DMS114 treated with DMSO at 0.1 percent for 48 hours (cell line): Measurements from ENCODE around the gene ATP6V0D1.

Experiments
- DNase-seq: peaks from one replicate; lab custom pipeline; 2025; ENCODE audit not compliant: unreplicated experiment; lab: John Stamatoyannopoulos, UW

The ATP6V0D1 gene

DNA sequence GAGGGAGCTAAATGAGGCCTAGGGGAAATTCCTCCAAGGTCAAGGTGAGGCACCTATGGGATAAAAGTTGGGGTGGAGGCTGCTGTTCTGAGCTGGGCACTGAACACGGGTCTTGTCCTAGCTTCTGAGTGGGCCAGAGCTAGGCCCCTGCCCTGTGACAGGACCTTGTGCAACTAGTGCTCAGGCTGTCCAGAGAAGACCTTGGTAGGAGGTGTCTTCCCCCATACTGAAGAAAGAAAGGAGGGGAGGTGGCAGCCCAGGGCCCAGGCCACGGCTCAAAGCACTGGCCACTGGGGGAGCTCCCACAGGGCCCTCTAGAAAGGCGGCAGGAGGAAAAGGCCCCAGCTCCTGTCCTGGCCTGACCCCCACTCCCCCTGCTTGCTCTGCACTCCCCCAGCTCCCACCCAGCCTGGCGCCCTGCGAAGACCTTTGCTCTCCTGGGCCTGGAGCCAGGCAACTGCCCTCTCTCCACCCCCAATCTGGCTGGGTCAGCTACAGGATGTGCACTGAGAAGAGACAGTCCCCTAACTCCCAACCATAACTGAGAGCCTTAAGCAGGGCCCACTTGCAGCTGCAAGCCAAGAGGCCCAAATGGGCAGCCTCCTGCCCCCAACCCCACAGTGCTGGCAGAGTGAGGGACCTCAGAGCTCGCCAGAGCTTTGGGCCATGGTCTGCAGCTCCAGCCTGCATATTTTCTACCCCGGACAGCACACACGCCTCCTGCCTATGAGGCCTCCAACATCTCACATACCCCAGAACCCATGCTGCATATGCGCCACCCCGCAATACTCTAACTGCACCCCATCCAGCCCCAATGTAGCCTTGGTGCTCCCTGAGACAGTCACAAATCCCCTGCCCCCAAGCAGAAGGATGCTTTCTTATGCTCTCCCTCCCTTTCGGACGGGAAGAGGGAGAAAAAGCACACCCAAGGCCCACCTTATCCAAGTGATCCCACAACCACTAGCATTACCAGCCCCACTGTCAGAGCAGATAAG is 34.7 kb downstream of the ATP6V0D1 start:
- no peak for DNase-seq

DNA sequence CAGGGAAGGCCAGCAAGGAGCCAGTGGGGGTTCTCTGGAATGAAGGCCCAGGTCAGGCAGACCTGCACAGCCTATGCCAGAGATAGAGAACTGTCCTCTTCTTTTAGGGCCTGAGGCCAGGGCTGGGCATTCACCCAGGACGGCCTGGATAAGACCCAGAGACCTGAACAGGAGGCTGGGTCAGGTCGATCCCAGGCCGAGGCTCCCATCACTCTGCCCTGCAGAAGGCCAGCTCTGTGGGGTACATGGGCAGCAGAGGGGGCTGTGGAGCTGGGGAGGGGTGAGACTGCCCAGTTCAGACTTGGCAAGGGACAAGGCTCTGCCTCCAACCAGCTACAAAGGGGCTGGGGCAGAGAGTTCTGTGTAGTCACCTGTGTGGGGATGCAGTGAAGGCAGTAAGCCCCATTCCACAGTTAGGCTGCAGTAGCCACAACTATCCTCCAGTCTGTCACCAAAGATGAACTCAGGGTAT is 35.5 kb downstream of the ATP6V0D1 start:
- no peak for DNase-seq

DNA sequence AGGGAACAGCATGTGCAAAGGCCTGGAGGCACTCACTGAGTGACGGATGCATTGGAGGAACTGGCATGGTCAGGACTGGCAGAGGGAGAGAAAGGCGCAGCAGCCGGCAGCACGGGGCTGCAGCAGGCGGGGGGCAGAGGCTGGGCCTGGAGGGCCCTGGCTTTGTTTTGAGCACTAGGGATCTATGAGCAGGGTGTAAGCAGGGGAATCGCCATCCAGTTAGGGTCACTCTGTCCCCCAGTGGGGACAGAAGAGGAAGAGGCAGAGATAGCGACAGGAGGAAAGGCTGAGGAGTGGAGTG is 35.9 kb downstream of the ATP6V0D1 start:
- DNase-seq = no peak

DNA sequence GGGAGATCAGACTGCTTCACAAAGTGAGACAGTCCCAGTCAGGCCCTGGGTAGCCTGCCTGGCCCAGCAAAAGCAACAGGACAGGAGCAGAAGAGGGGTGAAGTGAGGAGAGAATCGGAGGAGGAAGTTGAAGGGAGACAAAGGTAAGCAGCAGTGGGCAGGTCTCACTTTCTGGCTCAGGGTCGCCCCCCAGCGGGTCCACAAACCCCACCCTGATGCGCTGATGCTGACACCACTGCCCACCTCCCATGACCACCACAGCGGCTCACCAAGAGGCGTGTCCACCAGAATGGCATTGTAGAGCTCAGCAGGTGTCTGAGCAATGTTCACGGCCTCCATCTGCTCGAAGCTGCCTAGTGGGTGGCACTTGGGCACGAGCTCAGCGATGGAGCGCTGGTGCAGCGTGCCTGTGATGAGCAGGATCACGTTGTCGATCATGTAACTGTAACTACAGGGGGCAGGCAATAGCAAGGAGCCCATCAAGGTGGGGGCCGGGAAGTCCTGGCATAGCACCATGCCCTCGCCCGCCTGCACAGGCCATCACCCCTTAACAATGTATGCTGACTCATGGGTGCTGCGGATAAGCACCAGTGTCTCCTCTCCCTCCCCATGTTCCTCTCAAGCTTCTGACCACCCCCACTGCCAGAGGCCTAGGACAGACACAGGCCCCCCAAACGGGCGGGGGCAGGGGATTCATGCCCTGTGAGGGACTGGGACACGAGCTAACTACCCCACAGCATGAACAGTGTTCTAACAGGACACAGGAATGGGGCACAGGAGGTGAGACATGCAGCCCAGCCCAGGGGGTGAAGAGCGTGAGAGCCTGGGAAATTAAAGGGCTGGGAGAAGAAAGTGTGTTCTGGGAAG is 36.5 kb downstream of the ATP6V0D1 start:
- no peak for DNase-seq

DNA sequence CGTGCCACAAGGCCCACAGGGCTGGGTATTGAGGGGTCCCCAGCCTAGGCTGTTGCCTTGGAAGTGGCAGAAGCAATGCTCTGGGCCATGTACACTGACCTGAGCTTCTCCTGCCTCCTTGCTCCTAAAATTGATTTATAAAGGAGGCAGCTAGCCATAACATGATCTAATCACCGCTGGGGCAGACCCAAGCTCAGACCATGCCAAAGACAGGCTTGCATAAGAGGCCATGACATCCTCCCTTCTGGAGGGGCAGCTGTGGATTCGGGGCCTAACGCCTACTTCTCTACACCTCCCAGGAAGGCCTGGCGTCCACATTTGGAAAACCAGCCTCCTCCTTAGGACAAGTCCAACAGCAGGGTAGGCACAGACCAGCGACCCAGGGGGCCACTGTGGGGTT is 37.7 kb downstream of the ATP6V0D1 start:
- DNase-seq = no peak

DNA sequence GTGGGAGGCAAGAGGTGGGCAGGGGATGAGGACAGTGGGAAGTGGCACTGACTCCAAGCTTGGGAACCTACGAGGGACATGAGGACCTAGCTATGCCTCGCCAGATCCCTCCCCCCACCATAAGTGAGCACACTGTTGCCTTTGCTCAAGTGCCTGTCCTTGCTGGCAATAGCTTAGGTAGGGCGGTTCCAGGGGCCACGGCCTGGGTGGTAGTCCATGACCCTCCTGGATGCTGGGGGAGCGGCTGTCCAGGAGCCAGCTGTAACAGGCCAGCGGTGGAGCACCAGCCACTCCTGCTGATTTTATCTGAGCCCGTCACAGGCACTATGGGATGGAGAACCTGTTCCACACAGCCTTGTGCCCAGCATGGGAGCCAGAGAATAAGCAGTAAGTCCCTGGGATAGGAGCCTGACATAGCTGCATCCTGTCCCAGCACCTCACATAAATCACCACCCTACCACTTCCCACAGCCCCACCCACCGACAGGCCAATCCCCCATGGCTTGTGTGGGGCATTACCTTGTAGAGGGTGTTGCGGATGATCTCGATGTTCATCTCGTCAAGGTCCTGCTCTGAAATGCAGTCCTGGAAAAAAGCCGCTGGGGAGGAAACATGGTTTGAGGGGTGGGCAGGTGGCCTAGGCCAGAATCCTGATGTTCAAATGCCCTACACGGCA is 38.2 kb downstream of the ATP6V0D1 start:
- no peak for DNase-seq

DNA sequence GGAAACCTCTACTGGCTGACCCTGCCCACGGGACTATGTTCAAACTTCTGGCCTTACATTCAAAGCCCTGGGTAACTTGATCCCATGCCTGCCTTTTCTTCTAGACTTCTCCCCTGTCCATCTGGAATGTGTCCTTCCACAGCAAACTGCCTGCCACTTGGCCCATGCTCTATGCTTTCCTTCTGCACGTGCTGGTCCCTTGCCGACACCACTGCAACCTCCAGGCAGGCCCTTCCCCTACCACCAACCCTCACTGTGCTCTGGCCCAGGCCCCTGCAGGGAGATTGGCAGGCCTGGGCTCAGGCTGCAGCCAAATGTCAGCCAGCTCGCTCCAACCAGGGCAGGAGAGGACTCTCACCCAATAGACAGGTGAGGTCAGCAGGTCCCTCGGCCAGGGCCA is 39.0 kb downstream of the ATP6V0D1 start:
- DNase-seq = no peak

DNA sequence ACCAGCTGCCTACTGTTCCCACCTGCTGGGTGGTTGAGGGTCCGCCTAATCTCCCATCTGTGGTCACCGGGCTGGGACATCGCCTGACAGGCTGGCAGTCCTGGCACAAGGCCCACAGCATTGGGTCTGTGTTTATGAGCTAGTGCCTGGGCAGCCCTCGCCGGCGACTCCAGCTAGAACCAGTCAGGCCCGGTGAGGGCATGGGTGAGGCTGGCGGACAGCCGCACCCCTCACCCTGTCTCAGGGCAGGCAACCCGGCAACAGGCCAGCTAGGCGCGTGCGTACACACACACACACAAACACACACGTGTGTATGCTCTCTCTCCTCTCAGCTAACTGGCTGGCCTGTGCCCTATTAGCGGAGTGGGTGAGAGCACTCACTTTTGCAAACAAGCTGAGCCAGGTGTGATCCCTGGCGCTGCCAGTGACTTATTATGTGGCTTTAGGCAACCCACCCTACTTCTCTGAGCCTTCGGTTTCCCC is 39.6 kb downstream of the ATP6V0D1 start:
- DNase-seq = no peak

DNA sequence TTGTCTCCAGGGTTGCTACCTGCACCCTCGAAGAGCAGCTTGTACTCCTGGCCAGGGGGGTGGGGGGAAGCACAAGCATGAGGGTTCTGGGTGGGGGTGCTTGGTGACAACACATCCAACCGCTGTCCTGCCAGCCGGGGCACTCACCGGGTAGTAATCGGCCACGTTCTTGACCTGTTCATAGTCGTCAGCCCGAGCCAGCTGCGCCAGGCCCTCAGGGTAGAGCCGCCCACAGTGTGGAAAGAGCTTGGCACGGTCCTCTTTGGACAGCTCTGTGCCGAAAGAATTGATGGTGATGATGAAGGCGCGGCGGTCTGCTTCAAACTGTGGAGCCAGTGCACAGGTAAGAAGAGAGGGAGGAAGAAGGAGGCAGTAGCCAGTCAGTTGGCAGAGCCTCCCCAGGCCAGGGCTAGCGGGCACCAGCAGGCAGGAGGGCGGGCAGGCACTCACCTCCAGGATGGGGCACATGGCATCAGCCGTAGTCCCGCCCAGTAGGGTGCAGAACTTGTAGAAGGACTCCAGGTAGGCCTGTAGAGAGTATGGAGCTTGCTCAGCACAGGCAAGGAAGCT is 42.0 kb downstream of the ATP6V0D1 start:
- no peak for DNase-seq

DNA sequence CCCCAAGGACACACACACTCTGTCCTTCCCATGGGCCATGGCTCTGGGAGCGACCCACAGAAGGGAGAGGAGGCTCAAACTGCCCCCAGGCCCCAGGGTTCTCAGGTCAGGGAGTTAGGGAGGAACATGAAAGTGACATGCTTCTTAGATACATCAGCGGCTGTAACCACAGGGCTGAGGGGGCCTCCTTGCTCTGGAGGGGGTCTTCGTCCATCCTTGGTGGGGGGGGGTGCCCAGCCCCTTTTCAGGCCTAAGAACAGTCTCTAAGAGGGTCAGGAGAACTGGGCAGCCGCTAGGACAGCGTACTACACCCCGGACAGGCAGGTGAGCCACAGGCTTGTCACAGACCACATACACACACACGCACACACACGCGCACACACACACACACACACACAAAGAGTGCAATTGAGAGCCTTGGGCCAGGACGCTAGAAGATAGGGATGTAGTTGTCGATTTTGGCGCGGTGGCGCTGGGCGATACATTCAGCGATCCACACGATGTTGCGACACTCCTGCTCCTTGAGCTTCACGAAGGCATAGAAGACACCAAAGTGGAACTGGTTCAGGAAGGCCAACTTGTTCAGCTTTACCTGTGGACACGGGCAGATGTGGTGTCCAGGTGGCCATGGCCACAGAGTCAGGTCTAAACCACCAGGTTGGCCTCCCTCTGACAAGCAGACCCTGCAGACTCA is 42.7 kb downstream of the ATP6V0D1 start:
- DNase-seq = no peak

DNA sequence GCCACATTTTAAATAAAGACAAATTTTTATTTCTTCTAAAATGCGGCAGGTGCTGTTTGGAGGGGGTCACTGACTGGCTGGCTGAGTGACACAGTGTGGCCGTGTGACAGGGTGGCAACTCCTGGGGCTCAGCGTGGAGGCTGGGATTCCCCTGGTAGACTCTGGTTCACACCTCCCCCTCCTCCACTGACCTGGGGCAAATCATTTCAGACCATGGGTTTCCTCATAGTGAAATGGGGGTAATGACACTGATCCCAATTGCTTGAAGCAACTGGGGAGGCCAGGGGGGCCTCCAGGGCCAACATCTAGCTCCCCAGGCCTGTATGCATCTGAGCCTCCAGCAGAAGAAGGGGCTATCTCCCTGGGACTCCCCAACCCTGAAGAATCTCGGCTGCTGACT is 43.4 kb downstream of the ATP6V0D1 start:
- no peak for DNase-seq

DNA sequence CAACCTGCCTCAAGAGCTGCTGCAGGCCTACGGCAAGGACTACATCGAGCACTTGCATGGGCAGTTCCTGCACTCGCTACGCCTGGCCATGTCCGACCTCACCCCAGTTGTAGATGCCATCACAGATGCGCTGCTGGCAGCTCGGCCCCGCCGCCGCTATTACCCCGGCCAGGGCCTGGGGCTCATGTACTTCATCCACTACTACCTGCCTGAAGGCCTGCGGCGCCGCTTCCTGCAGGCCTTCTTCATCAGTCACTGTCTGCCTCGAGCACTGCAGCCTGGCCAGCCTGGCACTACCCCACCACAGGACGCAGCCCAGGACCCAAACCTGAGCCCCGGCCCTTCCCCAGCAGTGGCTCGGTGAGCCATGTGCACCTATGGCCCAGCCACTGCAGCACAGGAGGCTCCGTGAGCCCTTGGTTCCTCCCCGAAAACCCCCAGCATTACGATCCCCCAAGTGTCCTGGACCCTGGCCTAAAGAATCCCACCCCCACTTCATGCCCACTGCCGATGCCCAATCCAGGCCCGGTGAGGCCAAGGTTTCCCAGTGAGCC is 44.2 kb downstream of the ATP6V0D1 start:
- DNase-seq = no peak

DNA sequence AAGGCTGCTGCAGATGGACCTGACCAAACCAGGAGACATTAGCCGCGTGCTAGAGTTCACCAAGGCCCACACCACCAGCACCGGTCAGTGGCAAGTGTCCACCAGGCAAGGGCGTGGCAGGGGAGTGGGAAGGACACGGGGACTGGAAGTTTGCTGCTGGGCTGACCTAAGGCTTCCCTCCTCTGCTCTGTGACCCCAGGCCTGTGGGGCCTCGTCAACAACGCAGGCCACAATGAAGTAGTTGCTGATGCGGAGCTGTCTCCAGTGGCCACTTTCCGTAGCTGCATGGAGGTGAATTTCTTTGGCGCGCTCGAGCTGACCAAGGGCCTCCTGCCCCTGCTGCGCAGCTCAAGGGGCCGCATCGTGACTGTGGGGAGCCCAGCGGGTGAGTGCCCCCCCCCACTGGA is 45.2 kb downstream of the ATP6V0D1 start:
- DNase-seq = no peak

DNA sequence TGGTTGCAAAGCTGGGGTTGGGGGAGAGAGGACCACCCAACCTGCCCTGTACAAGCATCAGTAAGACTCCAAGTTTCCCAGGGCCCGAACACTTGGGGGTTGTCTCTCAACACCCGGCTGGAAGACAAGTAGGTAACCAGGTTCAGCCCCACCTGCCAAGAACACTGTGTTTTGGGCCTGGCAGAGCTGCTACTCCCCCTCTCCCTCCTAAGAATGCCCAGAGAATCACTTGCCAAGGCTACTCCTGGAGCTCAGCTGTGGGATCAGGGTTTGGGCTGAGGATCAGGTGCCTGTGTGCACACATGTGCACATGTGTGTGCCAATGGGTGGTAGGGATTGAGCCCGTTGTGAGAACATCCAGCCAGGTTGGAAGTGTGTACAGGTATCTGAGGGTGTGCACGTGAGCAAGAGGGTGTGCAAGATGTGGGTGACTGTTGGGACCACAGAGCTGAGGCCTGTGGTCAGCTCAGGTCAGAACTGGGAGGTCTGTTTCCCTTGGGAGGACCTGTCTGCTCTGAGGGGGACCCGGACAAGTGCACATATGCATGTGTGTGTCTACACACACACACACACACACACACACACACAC is 47.7 kb downstream of the ATP6V0D1 start:
- no peak for DNase-seq

DNA sequence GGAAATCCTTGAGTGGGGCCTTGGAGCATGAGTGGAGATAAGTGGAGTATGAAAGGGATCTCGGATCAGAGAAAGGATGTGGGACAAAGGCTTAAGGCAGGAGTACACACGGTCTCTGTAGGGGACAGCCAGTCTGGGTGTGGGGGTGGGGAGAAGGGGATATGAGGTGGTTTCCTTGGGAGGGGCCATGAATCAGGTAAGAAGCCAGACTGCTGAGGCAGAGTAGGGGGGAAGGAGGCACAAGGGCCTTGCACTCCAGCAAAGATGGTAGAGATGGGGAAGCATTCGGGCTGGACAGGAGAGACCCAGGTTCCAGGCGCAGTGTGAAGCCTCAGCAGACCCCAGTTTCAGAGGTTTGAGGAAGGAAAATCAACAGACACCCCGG is 48.5 kb downstream of the ATP6V0D1 start:
- no peak for DNase-seq

DNA sequence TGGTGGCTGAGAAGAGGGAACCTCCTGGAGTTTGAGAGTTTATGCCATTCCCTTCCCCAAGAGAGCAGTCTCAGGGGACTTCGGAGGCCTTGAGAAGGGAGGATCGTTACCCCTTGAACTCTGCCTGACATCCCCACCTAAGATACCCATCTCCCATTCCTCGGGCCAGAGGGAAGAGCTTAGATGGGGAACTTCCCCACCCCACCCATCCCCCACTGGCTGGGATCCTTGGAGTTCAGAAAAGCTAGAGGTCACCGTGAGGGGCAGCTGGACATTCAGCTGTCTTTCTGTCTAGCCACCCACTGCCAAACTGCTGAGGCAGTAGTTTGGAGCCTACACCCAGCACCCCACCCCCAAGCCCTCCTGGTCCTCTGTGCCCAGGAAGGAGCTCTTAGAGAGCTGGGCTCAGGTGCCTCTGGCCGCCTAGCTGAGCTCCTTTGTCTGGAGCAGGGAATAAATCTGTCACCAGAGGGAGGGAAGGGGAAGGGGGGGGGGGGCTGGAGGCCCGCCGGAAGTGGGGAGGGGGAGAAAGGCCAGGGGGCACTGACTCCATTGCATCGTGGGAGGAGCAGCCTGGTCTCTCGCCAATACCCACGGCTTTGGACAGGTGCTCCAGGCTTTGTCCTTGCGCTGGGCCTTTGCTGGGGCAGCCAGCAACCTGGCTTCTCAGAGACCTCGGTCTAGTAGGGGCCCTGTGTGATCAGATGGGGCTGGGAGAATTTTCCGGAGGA is 49.0 kb downstream of the ATP6V0D1 start:
- no peak for DNase-seq

DNA sequence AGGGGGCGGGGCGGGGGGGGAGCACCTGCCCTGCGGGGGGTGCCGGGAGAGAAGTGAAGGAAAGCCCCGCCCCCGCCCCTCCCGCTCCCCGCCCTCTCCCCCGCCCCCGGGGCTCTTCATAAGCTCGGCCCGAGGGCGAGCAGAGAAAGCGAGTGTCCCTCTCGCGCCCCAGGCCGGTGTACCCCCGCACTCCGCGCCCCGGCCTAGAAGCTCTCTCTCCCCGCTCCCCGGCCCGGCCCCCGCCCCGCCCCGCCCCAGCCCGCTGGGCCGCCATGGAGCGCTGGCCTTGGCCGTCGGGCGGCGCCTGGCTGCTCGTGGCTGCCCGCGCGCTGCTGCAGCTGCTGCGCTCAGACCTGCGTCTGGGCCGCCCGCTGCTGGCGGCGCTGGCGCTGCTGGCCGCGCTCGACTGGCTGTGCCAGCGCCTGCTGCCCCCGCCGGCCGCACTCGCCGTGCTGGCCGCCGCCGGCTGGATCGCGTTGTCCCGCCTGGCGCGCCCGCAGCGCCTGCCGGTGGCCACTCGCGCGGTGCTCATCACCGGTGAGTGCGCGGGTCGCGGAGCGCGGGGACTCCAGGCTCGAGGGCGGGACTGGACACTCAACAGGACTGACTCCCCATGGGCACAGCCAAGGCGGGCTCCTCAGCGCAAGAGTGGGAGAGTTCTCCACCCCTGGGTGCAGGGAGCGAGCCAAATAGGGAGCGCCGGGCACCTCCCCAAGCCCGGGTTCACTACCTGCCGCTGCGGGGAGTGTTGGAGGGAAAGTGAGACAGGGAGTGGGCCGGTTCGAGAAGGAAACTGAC is 49.8 kb downstream of the ATP6V0D1 start, which contains the start of gene HSD11B2:
HSD11B2 (plus strand) TSS at position 145 of the 798 bp plus-strand sequence; CDS start at position 273, 128 bp downstream.
- DNase-seq = no peak

DNA sequence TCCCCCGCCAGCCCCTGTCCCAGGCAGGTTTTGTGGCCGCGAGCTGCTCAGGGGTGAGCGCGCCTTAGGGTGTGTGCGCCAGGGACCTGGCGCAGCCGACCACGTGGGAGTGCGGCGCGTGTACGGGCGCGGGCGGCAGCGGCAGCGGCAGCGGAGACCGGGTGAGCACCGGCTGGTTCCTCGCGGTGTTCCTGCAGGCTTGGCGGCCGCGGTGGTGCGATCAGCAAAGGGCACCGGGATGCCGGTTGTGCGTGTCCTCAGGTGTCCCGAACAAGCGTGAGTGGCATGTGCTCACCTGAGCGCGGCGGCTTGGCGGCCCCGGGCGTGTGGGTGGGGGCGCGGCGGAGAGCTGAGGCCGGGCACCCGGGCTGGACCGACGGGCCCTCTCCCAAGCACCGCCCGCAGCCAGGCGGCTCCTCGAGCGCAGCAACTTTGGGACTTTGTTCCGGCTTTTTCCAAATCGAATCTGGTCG is 50.4 kb downstream of the ATP6V0D1 start:
- DNase-seq = no peak
